ENCODE results near the gene HHAT.

The HHAT gene

DNA sequence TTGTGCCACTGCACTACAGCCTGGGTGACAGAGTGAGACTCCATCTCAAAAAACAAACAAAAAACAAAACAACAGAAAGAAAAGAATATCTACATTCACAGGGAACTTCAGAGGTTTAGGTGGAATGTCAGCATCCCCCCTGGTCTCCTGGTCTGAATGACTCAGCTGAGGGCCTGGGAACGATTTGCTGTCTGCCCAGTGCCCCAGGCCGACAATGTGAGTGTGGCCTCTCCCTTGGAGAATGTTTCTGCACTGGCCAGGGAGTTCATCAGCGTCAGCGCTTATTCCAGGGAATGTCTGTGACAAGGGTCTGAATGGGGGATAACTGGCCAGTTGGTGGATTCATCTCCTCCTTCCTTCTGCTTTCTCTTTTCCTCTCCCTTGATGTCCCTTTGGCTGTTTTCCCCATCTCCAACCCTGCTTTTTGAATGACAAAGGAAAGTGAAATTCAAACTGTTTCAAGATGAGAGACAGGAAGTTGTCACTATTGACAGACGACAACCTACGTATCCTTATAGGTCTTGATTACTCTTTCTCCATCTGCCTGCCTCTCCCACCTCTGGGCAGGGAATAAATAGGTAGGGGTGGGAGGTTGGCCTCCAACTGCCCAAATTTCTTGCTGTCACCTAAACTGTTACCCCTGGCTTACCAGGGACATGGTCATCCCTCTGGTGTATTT lies 213.1 kb downstream of the HHAT start:
- DNase-seq (ENCODE audit: low spot score): peak; percentile 45

DNA sequence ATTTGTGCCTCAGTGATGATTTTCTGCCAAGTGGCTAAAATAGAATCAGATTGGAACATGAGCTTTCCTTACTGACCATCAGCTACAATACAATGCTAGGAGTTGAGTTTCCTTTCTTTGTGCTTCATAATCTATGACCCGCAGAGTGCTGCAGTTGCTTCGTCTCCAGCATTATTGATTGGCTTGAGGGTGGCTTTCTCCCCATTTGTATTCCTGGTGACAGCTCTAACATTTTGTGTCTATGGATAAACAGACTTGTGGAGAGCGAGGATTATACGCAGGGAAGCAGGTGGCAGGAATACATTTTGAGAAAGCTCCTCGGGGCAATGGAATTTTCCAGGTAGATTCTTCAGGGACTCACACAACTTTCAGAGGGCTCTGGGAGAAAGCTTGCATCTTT lies 223.2 kb downstream of the HHAT start:
- no peak for DNase-seq (ENCODE audit: low spot score)

DNA sequence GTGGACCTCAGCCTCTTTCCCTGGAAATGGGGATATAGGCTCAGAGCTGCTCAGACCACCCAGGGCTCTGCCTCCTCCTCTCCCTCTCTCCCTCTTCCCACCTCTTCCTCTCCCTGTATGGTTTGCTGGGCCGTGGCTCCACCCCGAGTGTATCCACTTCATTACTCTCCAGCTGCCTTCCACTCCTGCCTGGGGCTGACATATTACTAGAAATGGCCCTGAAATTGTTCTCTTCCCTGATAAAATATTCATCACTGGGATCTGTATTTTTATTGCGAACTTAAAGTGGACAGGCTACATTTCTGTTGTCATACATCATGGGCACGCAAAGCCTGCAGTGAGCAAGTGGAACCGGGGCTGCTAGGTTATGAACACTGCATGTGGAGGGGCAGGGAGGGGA lies 225.0 kb downstream of the HHAT start:
- no peak for DNase-seq (ENCODE audit: low spot score)

DNA sequence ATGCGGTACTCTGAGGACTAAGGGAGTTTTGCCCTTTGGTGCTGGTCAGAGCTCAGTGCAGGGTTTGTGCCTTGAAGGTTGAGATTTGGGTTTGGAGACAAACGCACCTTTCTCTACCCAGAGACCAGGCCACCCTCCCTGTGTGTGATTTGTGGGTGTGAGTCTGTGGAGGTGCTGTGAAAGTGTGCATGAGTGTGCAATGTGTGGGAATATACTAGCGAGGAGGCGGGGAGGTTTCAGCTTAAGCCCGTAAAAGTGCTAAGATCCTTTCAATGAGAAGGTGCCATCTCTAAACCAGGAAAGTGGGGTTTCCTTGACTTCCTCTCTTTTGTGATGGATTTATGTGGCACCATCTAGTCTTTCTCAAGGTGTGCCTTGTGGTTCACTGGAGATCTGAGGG lies 225.7 kb downstream of the HHAT start:
- DNase-seq (ENCODE audit: low spot score): no peak

DNA sequence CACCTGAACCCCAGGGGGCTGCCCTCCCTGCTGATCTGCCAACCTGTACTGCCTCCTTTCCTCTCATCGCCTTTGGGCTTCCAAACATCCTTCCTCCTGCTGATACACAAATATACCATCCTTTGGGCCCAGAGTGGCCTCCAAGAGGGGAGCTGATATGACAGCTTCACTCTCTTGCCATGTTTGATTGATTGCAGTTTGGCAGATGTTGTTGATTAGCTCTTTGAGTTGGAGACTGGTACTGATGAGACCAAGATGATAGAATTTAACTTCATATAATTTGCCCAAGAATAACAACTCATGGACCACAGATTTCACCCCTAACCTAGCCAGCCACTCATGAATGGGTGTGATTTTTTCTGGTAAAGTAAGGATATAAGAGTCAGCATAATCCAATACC lies 227.8 kb downstream of the HHAT start:
- no peak for DNase-seq (ENCODE audit: low spot score)

DNA sequence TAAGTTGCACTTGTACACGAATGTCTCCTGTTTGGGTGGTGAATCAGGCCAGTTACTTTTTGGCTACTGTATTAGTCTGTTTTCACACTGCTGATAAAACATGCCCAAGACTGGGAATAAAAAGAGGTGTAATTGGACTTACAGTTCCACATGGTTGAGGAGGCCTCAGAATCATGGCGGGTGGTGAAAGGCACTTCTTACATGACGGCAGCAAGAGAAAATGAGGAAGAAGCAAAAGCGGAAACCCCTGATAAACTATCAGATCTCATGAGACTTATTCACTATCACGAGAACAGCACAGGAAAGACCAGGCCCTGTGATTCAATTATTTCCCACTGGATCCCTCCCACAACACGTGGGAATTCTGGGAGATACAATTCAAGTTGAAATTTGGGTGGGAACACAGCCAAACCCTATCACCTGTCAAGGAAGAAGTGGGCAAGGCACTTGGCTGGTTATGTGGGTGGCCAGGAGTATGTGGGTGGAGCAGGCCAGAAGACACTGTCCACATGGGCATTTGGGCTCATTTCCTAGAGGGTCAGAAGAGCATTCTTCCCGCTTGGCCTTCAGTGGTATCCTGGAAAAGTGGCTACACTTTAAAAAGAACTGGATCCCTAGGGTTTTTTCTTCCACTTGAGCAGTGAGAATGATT lies 228.8 kb downstream of the HHAT start:
- no peak for DNase-seq (ENCODE audit: low spot score)

DNA sequence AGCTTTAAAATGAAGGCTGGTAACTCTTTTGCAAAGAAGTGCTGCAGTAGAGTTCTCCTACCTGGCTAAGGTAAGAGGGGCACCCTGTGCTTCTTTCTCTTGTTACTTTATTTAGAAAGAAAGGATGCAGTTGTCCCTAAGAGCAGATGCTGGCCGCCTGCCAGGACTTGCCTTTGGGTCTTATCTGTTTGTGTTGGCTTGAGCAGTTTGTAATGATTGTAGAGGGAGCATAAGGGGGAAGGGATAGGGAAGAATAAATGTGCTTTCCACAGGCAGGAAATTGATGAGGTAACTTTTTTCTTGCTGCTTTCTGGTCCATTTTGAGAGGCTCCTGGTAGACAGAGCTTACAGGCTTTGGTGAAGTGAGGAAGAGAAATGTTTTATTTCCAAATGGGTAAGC lies 229.6 kb downstream of the HHAT start:
- DNase-seq (ENCODE audit: low spot score): no peak

DNA sequence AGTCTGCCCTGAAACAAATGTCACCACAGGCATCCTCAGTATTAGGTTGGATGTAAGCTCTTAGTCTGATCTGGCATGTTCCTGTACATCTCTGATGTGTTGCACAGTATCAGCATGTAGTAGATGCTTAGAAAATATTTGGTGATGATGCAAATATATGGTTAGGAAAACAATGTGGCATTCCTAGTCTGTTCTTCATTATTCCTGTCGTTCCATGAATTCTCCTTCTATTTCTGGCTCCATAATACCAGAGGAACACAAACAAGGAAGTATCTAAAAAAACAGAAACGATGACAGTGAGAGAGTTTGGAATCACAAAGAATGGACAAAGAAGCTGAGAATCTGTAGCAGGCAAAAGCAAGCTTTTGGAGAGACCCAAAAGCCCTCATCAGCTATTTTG lies 236.6 kb downstream of the HHAT start:
- DNase-seq (ENCODE audit: low spot score): no peak

DNA sequence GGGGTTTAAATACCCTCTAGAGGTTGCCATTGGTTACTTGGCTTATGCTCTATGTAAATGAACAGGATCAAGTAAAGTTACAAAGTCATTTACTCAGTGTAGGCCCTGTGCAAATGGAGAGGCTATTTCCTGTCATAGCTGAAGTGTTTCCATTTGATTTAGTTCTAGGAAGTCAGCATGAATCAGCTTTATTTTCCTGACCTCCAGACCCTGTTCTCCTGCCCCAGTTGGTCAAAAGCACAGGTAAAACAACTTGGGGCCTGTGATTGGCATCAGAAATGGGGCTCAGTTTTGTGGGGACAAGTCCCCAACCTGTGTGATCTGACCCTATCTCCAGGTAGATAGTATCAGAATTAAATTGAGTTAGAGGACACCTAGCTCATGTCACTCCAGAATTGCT lies 239.9 kb downstream of the HHAT start:
- no peak for DNase-seq (ENCODE audit: low spot score)

DNA sequence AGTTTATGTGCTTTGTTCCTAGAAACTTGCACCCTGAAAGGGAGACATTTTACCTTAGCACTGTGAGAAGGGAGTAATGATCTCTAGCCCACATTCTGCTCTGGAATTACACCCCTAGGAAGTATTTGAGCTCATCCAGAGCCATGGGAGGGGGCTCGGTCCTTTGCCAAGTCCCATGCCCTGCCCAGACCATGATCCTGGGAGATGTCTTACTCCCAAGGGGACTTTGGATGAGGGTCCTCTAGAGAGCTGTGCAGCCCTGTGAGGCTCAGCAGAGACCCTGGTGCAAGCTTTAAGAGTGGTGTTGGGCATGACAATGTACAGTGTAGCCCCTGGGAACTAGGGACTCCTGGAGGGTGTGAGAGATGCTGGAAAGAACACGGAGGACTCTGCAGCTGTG lies 241.4 kb downstream of the HHAT start:
- DNase-seq (ENCODE audit: low spot score): no peak

DNA sequence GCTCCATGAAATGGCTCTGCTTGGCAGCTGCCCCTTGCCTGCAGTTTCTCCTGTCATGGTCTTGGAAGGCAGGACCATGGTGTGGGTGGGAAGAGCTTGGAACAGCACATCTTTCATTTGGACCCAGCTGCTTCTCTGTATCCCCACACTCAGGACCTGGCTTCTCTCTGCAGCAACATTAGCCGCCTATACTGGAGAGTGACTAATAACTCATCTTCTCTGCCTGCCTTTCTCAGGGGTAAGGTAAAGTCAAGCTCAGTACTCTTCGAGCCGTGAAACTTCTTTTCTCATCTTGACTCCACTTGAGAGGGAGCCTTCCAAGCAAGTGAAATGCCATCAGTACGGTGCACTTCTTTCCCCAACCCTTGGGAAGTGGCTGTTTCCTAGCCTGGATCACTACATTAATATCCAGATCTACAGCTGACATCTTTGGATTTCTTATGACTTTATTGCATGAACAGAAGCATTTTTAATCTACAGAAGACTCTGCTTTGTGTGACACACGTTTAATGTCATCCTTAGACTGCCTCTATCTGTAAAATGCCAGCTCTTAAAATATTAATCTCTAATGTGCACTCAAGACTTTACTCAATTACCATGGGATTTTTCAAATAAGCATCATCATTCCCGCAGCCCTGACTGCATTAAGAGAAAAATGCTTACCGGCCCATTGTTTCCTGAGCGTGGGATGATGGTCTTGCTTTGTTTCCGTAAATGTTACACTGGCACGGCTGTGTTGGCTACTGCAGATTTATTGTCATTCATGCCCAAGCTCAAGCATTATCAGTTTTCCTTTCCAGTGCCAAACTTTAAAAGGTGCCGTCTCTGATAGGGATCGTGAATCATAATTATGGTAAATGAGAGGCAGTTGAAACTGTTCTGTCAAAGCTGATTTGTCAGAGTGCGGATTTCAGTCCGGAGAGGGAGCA lies 242.9 kb downstream of the HHAT start:
- no peak for DNase-seq (ENCODE audit: low spot score)

DNA sequence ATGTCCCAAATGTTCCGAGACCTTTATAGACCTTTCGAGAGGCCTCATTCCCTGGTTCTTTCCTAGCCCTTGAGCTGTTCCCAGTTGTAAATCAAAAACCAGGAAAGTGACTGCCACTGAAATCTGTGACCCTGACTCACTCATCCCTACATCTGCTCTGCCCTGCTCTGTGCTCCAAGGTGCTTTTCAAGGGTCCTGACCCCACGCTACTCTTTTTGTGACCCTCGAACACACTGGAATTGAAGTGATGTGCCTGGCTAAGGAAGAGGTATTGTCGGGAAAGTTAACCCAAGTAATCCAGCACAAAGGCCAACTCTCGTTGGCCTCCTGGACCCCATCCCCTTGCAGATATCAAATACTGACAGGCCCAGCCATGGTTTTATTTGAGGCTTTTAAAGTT lies 244.4 kb downstream of the HHAT start:
- DNase-seq (ENCODE audit: low spot score): no peak

DNA sequence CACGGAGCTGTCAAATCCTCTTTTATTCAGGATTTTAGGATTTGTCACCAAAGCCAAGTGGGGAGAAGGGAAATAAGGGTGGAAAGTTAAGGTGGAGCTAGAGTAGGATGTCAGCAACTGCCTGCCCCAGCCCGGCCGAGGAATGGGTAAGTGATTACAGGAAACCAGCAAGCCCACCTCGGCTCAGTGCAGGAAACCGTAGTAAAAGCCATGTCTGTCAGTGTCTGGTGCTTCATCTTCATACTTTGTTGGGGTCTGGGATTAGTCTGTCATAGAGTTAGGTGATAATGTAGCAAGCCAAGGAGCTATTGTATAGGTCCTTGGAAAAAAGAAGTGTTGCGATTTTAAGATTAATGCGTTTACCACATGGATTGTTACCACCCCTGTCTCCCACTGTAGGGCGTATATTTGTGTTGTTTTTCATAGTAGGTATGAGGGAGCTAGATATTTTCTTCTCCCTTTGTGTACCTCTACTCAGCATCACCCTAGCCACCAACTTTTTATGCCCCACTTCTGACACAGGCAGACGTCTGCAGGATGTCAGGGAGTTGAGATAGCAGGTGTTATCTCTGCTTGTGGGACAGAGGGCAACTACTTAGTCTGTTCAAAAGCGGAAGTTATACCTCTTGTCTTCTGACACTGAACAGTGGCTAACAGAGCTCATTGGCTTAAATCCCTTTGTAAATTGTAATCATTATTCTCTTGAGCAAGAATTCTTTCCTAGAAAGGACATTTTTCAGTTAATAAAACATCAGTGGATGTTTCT lies 253.7 kb downstream of the HHAT start:
- DNase-seq (ENCODE audit: low spot score): no peak

DNA sequence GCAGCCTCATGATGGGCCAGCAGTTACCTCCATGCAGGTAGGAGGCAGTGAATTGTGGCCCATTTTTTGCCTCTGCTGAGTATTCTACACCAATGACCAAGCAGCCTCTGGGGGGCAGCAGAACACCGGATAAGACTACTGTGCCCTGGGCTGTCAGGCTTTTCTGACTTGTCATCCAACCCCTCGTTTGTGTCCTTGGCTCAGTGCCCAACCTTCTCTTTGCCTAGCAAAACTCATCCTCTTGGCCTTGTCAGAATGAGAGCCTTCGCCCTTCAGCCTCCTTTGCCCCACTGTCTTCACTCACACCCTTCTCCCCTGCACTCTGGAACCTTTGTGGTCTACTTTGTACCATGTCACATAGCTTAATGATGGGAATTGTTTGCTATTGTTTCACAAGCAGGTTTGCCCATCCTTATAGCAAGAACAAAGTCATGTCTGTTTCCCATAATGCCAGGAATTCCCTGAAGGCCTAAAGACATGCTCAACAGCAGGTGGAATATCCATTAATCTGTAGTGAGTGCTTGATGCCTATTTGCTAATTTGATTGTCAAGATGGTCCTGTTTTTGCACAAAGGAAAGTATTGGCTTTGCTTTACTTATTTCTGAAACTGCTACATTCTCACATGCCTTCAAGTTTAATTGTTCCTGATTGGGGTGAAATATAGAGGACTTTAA lies 255.9 kb downstream of the HHAT start:
- peak; percentile 86 for DNase-seq (ENCODE audit: low spot score)

DNA sequence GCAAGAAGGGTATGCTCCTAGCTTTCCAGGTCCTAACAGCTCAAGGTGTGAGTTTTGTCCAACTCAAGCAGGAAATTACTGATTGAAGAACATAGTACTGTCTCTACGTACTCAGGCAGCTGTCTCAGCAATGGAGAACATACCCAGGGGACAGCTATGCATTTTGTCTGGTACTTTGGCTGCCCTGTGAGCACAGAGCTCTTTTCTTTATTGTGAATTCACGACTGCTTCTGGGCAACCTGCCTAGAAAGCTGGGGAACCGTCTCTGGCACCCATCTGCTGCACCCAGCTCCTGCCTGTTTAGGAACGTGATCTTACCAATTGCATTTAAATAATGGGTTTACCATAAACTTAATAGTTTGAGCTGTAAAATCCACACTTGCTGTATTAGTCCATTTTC lies 258.1 kb downstream of the HHAT start:
- no peak for DNase-seq (ENCODE audit: low spot score)

DNA sequence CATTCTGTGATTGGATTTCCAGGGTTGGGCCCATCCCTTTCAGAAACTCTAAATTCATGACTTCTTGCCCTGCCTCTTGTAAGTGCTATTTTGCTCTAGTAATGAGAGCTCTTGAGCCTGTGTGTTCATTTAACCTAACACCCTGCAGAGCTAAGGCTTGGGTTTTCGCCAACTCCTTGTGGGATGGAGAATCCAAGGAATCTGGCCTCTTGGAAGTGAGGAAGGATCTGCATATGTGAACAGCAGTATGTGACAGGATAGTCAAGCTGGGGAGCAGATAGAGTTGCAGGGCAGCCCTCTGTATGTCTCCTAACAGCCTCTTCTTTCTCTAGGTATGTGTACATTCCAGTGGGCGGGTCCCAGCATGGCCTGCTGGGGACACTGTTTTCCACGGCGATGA lies 258.9 kb downstream of the HHAT start:
- DNase-seq (ENCODE audit: low spot score): no peak

DNA sequence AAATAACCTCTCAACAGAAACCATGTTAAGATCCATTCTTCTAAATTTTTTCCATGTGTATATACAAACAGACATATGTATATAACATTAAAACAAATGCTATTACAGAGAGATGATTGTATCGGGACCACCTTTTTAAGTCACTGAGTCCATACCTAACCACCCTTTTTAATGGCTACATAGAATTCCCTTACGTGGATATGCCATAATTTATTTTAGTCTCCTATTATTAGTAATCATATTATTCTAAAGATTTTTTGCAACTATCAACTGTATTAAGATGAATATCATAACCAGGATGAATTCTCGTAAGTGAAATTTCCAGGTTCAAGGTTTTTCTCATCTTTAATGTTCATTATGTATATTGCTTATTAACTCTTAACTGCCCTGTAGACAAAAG lies 259.7 kb downstream of the HHAT start:
- DNase-seq (ENCODE audit: low spot score): no peak

DNA sequence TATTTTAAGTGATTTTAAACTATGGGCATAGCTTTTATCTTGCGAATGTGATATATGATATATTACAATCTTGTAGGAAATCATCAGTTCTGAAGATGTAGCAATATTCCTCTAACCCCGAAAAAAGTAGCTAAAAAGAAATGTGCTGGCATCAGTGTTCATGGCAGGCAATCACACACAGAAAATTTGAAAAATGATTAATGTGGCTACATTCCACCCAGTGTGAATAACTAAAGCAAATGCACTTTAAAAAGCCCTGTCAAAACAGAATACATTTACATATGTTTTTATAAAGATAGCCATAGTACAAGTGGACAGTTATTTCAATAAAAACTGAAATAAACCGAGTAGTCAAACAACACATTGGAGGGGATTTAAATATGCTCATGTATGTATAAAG lies 260.2 kb downstream of the HHAT start:
- no peak for DNase-seq (ENCODE audit: low spot score)

DNA sequence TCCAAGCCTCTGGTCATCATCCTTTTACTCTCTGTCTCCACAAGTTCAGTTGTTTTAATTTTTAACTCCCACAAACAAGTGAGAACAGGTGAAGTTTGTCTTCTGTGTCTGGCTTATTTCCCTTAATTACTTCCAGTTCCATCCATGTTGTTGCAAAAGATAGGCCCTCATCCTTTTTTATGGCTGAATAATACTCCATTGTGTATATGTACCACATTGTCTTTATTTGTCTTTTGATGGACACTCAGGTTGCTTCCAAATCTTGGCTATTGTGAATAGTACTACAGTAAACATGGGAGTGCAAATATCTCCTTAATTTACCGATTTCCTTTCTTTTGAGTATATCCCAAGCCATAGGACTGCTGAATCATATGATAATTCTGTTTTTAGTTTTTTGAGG lies 262.5 kb downstream of the HHAT start:
- DNase-seq (ENCODE audit: low spot score): no peak

DNA sequence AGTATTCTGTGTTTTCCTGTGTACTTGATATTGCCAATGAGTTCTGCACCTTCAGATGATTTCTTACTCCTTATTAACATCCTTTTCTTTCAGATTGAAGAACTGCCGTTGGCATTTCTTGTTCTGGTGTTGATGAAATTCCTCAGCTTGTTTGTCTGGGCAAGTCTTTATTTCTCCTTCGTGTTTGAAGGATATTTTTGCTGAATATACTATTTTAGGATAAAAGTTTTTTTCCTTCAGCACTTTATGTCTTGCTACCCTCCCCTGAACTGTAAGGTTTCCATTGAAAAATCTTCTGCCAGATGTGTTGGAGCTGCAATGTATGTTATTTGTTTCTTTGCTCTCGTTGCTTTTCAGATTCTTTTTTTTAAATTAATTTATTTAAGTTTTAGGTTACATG lies 265.9 kb downstream of the HHAT start:
- DNase-seq (ENCODE audit: low spot score): no peak

DNA sequence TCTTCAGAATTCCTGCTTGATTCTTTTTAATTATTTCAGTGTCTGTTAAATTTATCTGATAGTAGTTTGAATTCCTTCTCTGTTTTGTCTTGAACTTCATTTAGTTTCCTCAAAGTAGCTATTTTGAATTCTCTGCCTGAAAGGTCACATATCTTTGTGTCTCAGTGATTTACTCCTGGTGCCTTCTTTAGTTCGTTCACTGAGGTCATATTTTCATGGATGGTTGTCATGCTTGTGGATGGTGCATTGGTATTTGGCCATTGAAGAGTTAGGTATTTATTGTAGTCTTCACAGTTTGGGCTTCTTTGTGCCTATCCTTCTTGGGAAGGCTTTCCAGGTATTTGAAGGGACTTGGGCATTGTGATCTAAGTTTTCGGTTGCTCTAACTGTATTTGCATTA lies 267.9 kb downstream of the HHAT start:
- DNase-seq (ENCODE audit: low spot score): no peak
